Stomach smooth muscle (tissue), 2 donors: ENCODE results near the gene SETD9.

Experiments
- H3K27ac ChIP-seq: one replicate; pipeline ENCODE4 v1.7.0; 2013; ENCODE audit warnings: mild to moderate bottlenecking, low read length, inconsistent platforms
- H3K27me3 ChIP-seq, 2 donors: one replicate each; pipeline ENCODE4 v1.7.0; 2013; ENCODE audit warnings: low read length in 2 of 2; ENCODE audit not compliant: insufficient read depth in 2 of 2, control insufficient read depth in 1 of 2
- H3K36me3 ChIP-seq, 2 donors: one replicate each; pipeline ENCODE4 v1.7.0; 2013; ENCODE audit warnings: low read length in 2 of 2; ENCODE audit not compliant: control insufficient read depth in 2 of 2, insufficient read depth in 2 of 2
- H3K4me1 ChIP-seq: one replicate; pipeline ENCODE4 v1.7.0; 2013; ENCODE audit warnings: low read length; ENCODE audit not compliant: control insufficient read depth, insufficient read depth
- H3K4me3 ChIP-seq, 2 donors: one replicate each; pipeline ENCODE4 v1.7.0; 2013; ENCODE audit warnings: low read length in 2 of 2
- H3K9ac ChIP-seq, 2 donors: one replicate each; pipeline ENCODE4 v1.7.0; 2013; ENCODE audit warnings: low read length in 2 of 2, mild to moderate bottlenecking in 1 of 2
- H3K9me3 ChIP-seq, 2 donors: one replicate each; pipeline ENCODE4 v1.7.0; 2013; ENCODE audit warnings: low read length in 2 of 2; ENCODE audit not compliant: control insufficient read depth in 2 of 2
- donor health status: healthy.
- donor health status: Pancreatic carcinoma.

Gene SETD9

DNA sequence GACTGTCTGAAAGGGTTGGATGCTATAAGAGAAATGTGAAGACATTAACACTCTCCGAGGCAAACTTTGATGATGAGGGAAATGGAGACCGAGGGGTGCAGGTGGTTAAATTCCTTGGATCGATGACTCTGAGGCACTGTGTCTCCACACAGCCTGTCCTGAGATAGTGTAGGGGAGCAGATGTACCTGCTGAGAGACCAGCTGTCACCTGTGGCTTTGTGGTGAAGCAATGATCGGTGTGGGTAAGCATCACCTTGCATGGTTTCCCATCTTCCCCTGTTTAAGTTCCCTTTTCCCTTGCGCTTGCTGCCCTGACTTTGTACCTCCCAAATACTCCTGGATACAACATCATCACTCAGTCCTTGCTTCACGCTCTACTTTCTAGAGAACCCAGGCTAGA is 52.4 kb downstream of the SETD9 start:
- H3K4me3 ChIP-seq = no peak overlapping the region
- no peaks in the 10 kb centered on the region for H3K36me3 ChIP-seq
- H3K9ac ChIP-seq = no peak overlapping the region
- H3K9me3 ChIP-seq = no peaks in the 10 kb centered on the region
- no peaks in the 10 kb centered on the region for H3K4me1 ChIP-seq
- peaks cover 0 to 5% of the 10 kb centered on the region in 2 donors for H3K27me3 ChIP-seq
- H3K27ac ChIP-seq = no peak overlapping the region

DNA sequence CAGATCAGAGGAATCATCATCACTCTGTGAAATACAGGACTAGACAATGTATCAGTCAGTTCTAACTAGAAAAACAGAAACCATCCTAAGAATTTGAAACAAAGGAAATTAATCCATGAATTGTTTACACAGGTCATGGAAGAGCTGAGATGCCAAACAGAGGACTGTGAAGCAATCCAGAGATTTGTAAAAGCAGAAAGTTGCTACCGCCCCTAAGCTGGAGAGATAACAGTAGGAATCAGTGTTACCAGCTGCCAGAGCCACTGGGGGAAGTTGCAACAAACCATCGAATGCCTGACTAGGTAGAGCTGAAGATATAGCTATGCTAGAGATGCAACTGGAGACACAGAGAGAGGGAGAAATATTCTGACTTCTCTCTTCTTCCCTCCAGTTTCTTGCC is 52.9 kb downstream of the SETD9 start:
- H3K36me3 ChIP-seq = no peaks in the 10 kb centered on the region
- no peak overlapping the region for H3K4me3 ChIP-seq
- H3K27me3 ChIP-seq = peaks cover 0 to 5% of the 10 kb centered on the region in 2 donors
- H3K4me1 ChIP-seq = no peaks in the 10 kb centered on the region
- H3K27ac ChIP-seq = no peak overlapping the region
- H3K9ac ChIP-seq = no peak overlapping the region
- no peaks in the 10 kb centered on the region for H3K9me3 ChIP-seq

DNA sequence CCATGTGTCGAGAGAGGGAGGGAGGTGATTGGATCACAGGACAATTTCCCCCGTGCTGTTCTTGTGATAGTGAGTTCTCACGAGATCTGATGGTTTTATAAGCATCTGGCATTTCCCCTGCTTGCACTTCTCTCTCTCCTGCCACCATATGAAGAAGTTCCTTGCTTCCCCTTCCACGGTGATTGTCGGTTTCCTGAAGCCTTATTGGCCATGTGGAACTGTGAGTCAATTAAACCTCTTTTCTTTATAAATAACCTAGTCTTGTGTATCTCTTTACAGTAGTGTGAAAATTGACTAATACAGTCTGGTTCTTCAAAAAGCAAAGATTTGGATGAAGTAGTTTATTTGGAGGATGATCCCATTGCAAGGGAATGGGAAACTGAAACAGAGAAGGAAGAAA is 53.9 kb downstream of the SETD9 start:
- Histone ChIP-seq H3K4me3 (no peak overlapping the region), H3K27ac (no peak overlapping the region), H3K9me3 (no peaks in the 10 kb centered on the region), H3K36me3 (no peaks in the 10 kb centered on the region), H3K4me1 (no peaks in the 10 kb centered on the region), H3K27me3 (peaks cover 0 to 5% of the 10 kb centered on the region in 2 donors), H3K9ac (no peak overlapping the region)

DNA sequence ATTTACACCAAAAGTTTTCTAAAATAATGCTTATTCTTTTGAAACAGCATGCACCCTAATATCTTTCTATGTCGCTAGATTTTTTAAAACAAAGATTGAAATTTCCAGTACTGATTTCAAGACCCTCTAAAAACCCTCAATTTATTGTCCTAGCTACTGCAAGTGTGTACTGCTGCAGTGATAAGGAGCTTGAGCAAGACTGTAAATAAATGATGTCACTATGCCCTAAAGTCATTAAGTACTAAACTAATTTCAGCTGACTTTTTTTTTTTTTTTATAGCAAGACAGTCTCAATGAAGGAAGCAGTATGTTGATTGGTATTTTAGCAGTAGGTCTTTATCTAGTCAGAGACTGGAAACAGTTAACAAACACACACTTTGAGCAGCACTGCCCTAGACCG is 54.8 kb downstream of the SETD9 start:
- Histone ChIP-seq H3K27me3 (peaks cover 0 to 5% of the 10 kb centered on the region in 2 donors), H3K4me3 (no peak overlapping the region), H3K4me1 (no peaks in the 10 kb centered on the region), H3K36me3 (no peaks in the 10 kb centered on the region), H3K9ac (no peak overlapping the region), H3K9me3 (no peaks in the 10 kb centered on the region), H3K27ac (no peak overlapping the region)
